Measurements from ENCODE around the gene RFTN1. TPM values are rescaled to one million over a fixed set of nuclear protein-coding genes. Genes with fewer than 3 reads are reported as not detected.
"Not testable (repeated sequence)": the region's sequence is repeated elsewhere in the genome, so short reads cannot be mapped to it uniquely, and the experiment has no call there.

Gene RFTN1
- total and polyA plus RNA-seq, 10 of the 15 experiments (the other 5 are each of a cell fraction or from before 2014, with no cell fraction given): 20.6 to 213 (median 147) TPM

GRCh38 chr3:16489326-16490061, 24.0 kb downstream of the RFTN1 start:
- H3K9ac ChIP-seq (ENCODE audit: control insufficient read depth, insufficient read depth, low read length); H4K20me1 ChIP-seq (ENCODE audit: control insufficient read depth, insufficient read depth); H3K9me3 ChIP-seq (replicated peaks; ENCODE audit: control insufficient read depth, insufficient read depth, low read length); H3K27me3 ChIP-seq (replicated peaks in 1 of 2; ENCODE audit: control insufficient read depth in 2 of 2, insufficient read depth in 2 of 2, low read length in 1 of 2); intact Hi-C loops (cut with micrococcal nuclease; ENCODE audit: unreplicated experiment); H3K4me2 ChIP-seq (ENCODE audit: control insufficient read depth, insufficient read depth); H3K27ac ChIP-seq (ENCODE audit: control insufficient read depth, insufficient read depth); FAIRE-seq; H2AFZ ChIP-seq (ENCODE audit: control insufficient read depth, low read depth, low read length); ATAC-seq; DNase-seq (ENCODE audit: low read depth, low spot score); in situ Hi-C loops (cut with MboI); H3K4me3 ChIP-seq; H3K4me1 ChIP-seq (ENCODE audit: control insufficient read depth, insufficient read depth, low read length); BruUV-seq (replicated peaks): not testable (repeated sequence)
- ChIA-PET SMC1A (ENCODE audit: uncharacterized antibody, unreplicated experiment) (interaction anchor here (0.9 to 3.4 kb wide), 5 partner anchors 9 to 37 kb away, joined by 3 to 12 read pairs (median 4); no protein-coding TSS in a partner anchor), RAD21 (ENCODE audit: unreplicated experiment) (interaction anchor here (0.6 to 1.2 kb wide), 2 partner anchors 21 to 132 kb away, joined by 4 read pairs; no protein-coding TSS in a partner anchor), CTCF (interaction anchor here (1.0 to 2.0 kb wide), 5 partner anchors 11 to 76 kb away, joined by 3 to 4 read pairs (median 3); no protein-coding TSS in a partner anchor), POLR2A (interaction anchor here (1.0 to 1.5 kb wide), 3 partner anchors 8 to 37 kb away, joined by 3 to 4 read pairs (median 4); no protein-coding TSS in a partner anchor)
- 81% methylated on average over 8 of the region's 8 CpGs for WGBS (ENCODE audit: insufficient coverage, insufficient replicate concordance, low lambda C conversion rate, missing lambda C conversion rate)
- H3K79me2 ChIP-seq (ENCODE audit: control insufficient read depth, insufficient read depth, low read length): peaks cover 41% of the 10 kb centered on the region
- peaks cover 18 to 26% of the 10 kb centered on the region in 2 experiments for H3K36me3 ChIP-seq (ENCODE audit: control insufficient read depth in 2 of 2, insufficient read depth in 2 of 2, low read length in 1 of 2)

- ATAC-seq (no peak), DNase-seq (ENCODE audit: low read depth, low spot score) (no peak), FAIRE-seq (no peak)
- Histone ChIP-seq H3K27ac (ENCODE audit: control insufficient read depth, insufficient read depth) (no peak overlapping the region), H3K9me3 (replicated peaks; ENCODE audit: control insufficient read depth, insufficient read depth, low read length) (no peaks in the 10 kb centered on the region), H2AFZ (ENCODE audit: control insufficient read depth, low read depth, low read length) (no peak overlapping the region), H3K36me3 (ENCODE audit: control insufficient read depth in 2 of 2, insufficient read depth in 2 of 2, low read length in 1 of 2) (peaks cover 18 to 26% of the 10 kb centered on the region in 2 experiments), H3K4me1 (ENCODE audit: control insufficient read depth, insufficient read depth, low read length) (peaks cover 6% of the 10 kb centered on the region; the same call in 1 of the 2 replicates), H3K27me3 (replicated peaks in 1 of 2; ENCODE audit: control insufficient read depth in 2 of 2, insufficient read depth in 2 of 2, low read length in 1 of 2) (no peaks in the 10 kb centered on the region), H3K4me2 (ENCODE audit: control insufficient read depth, insufficient read depth) (no peak overlapping the region), H4K20me1 (ENCODE audit: control insufficient read depth, insufficient read depth) (0 out of 2 replicates have a peak, but pooled peaks cover 3% of the 10 kb centered on the region), H3K4me3 (no peak overlapping the region), H3K79me2 (ENCODE audit: control insufficient read depth, insufficient read depth, low read length) (peaks cover 40% of the 10 kb centered on the region), H3K9ac (ENCODE audit: control insufficient read depth, insufficient read depth, low read length) (no peak overlapping the region)
- in situ Hi-C loops (cut with MboI): no loop called here
- no TSS peak for BruUV-seq (replicated peaks)
- intact Hi-C loops (cut with micrococcal nuclease; ENCODE audit: unreplicated experiment): no loop called here
- ChIA-PET RAD21 (ENCODE audit: unreplicated experiment) (interaction anchor here (1.2 kb wide), 1 partner anchor 20 kb away, joined by 4 read pairs; no protein-coding TSS in a partner anchor), CTCF (interaction anchor here (0.6 to 2.0 kb wide), 4 partner anchors 16 to 75 kb away, joined by 3 to 4 read pairs (median 4); no protein-coding TSS in a partner anchor), SMC1A (ENCODE audit: uncharacterized antibody, unreplicated experiment) (interaction anchor here (1.6 to 3.4 kb wide), 4 partner anchors 11 to 36 kb away, joined by 3 to 12 read pairs (median 4); no protein-coding TSS in a partner anchor), POLR2A (interaction anchor here (1.2 to 1.4 kb wide), 2 partner anchors 9 to 12 kb away, joined by 3 to 4 read pairs; no protein-coding TSS in a partner anchor)
- 71% methylated on average over 3 of the region's 3 CpGs for WGBS (ENCODE audit: insufficient coverage, insufficient replicate concordance, low lambda C conversion rate, missing lambda C conversion rate)
- TF ChIP-seq CUX1 (IDR thresholded peaks at IDR 0.05; ENCODE audit: insufficient replicate concordance, low read depth, low read length) (no peak), ZNF274 (IDR thresholded peaks at IDR 0.05; ENCODE audit: insufficient read depth, insufficient read length) (no peak), FOXM1 (IDR thresholded peaks at IDR 0.05; ENCODE audit: low read depth, low read length) (no peak), PBX3 (IDR thresholded peaks at IDR 0.05; ENCODE audit: insufficient replicate concordance, low read depth, low read length) (no peak), CBX5 (IDR thresholded peaks at IDR 0.05; ENCODE audit: low read depth) (no peak)
Measured at GRCh38 chr3:16488637-16489036, 24.9 kb downstream of the RFTN1 start.
